NB4 (cell line): ENCODE data around the gene TENT5D.

ENCODE experiments used
- DNase-seq: peaks from one replicate; pipeline ENCODE4 v3.0.0; 2010; ENCODE audit warnings: low read depth
- H3K4me3 ChIP-seq: one replicate; pipeline ENCODE4 v1.5.1; 2011; ENCODE audit warnings: mild to moderate bottlenecking, low read depth, low read length, moderate library complexity
- MYC ChIP-seq: IDR thresholded peaks from 2 replicates; pipeline ENCODE4 v1.6.1; 2011; ENCODE audit warnings: low read depth, low read length
- POLR2A ChIP-seq: IDR thresholded peaks from 2 replicates; pipeline ENCODE4 v1.6.1; 2011; ENCODE audit warnings: mild to moderate bottlenecking; ENCODE audit not compliant: insufficient read length; ENCODE audit errors: extremely low read depth
- TF ChIP-seq, protein P1 (sequence below): IDR thresholded peaks from one replicate; pipeline ENCODE4 v1.5.1; 2012; ENCODE audit warnings: low read depth, low read length
- TF ChIP-seq, protein P2 (sequence below): IDR thresholded peaks from 2 replicates; pipeline ENCODE4 v1.6.1; 2011; ENCODE audit warnings: low read depth, low read length

Gene TENT5D

GRCh38 chrX:80486299-80486698 is 66.1 kb downstream of the TENT5D start:
- DNase-seq = no peak
- H3K4me3 ChIP-seq = no peak overlapping the region
- TF ChIP-seq, protein P1, sequence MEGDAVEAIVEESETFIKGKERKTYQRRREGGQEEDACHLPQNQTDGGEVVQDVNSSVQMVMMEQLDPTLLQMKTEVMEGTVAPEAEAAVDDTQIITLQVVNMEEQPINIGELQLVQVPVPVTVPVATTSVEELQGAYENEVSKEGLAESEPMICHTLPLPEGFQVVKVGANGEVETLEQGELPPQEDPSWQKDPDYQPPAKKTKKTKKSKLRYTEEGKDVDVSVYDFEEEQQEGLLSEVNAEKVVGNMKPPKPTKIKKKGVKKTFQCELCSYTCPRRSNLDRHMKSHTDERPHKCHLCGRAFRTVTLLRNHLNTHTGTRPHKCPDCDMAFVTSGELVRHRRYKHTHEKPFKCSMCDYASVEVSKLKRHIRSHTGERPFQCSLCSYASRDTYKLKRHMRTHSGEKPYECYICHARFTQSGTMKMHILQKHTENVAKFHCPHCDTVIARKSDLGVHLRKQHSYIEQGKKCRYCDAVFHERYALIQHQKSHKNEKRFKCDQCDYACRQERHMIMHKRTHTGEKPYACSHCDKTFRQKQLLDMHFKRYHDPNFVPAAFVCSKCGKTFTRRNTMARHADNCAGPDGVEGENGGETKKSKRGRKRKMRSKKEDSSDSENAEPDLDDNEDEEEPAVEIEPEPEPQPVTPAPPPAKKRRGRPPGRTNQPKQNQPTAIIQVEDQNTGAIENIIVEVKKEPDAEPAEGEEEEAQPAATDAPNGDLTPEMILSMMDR = no peak
- TF ChIP-seq, protein P2, sequence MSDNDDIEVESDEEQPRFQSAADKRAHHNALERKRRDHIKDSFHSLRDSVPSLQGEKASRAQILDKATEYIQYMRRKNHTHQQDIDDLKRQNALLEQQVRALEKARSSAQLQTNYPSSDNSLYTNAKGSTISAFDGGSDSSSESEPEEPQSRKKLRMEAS = no peak
- TF ChIP-seq MYC (no peak), POLR2A (no peak)

- DNase-seq = no peak
- TF ChIP-seq POLR2A (no peak), MYC (no peak)
- TF ChIP-seq, protein P2 = no peak
- TF ChIP-seq, protein P1 = no peak
- H3K4me3 ChIP-seq = no peak overlapping the region
These were observed 68.9 kb downstream of the TENT5D start for GRCh38 chrX:80489166-80489565.
